Stimulated activated CD8-positive, alpha-beta memory T cell treated with anti-CD3 and anti-CD28 coated beads, Interleukin-4, amount 100 ng/mL, for 24 hours (primary cell): ENCODE data around the gene LGALS7.
"Not testable (repeated sequence)": the region's sequence is repeated elsewhere in the genome, so short reads cannot be mapped to it uniquely, and the experiment has no call there.

ENCODE experiments used
- DNase-seq: peaks from one replicate; pipeline ENCODE4 v3.0.0-alpha.2; 2020; ENCODE audit warnings: low read depth

The LGALS7 gene

GRCh38 chr19:38773469-38774177, at the start of gene LGALS7:
LGALS7 (minus strand) TSS chr19:38773517; CDS start chr19:38773492, 25 bp downstream.
- no peak for DNase-seq

- DNase-seq, result not testable (repeated sequence)
Measured at GRCh38 chr19:38821230-38821825, 48.0 kb upstream of the LGALS7 start.

GRCh38 chr19:38819231-38819920, 46.1 kb upstream of the LGALS7 start:
- no peak for DNase-seq

- no peak for DNase-seq
Measured at GRCh38 chr19:38817081-38817480, 43.8 kb upstream of the LGALS7 start.

- DNase-seq, result no peak
Measured at GRCh38 chr19:38816131-38816750, 42.9 kb upstream of the LGALS7 start.

- DNase-seq, result no peak
Measured at GRCh38 chr19:38815059-38816001, 42.0 kb upstream of the LGALS7 start.

- not testable (repeated sequence) for DNase-seq
Measured at GRCh38 chr19:38813932-38814331, 40.6 kb upstream of the LGALS7 start.

GRCh38 chr19:38813323-38813722, 40.0 kb upstream of the LGALS7 start:
- no peak for DNase-seq

- no peak for DNase-seq
Measured at GRCh38 chr19:38812841-38813320, 39.6 kb upstream of the LGALS7 start, which contains the start of gene LGALS4. LGALS4 (minus strand) TSS chr19:38812945; CDS start chr19:38812886, 59 bp downstream.

GRCh38 chr19:38812009-38812840, 38.9 kb upstream of the LGALS7 start:
- no peak for DNase-seq

- DNase-seq, result no peak
Measured at GRCh38 chr19:38809592-38810252, 36.4 kb upstream of the LGALS7 start.

GRCh38 chr19:38808741-38809140, 35.4 kb upstream of the LGALS7 start:
- no peak for DNase-seq

GRCh38 chr19:38807374-38808098, 34.2 kb upstream of the LGALS7 start:
- not testable (repeated sequence) for DNase-seq

- DNase-seq, result no peak
Measured at GRCh38 chr19:38806371-38806770, 33.1 kb upstream of the LGALS7 start.

- DNase-seq, result no peak
Measured at GRCh38 chr19:38805180-38805579, 31.9 kb upstream of the LGALS7 start.

- DNase-seq, result no peak
Measured at GRCh38 chr19:38803543-38803942, 30.2 kb upstream of the LGALS7 start.

- no peak for DNase-seq
Measured at GRCh38 chr19:38801359-38802095, 28.2 kb upstream of the LGALS7 start.

GRCh38 chr19:38800577-38801347, 27.4 kb upstream of the LGALS7 start:
- DNase-seq, result no peak
